HG02623 (cell line): Measurements from ENCODE around the gene COL23A1.
"Not testable (repeated sequence)": the region's sequence is repeated elsewhere in the genome, so short reads cannot be mapped to it uniquely, and the experiment has no call there.

Experiments used
- ATAC-seq: cut with Tn5 transposase; IDR thresholded peaks from one replicate; pipeline ENCODE4 v1.9.1; 2021; ENCODE audit warnings: moderate library complexity; ENCODE audit not compliant: unreplicated experiment

The COL23A1 gene

GRCh38 chr5:178589180-178590140 lies 733 bp downstream of the COL23A1 start:
- ATAC-seq = no peak

DNA sequence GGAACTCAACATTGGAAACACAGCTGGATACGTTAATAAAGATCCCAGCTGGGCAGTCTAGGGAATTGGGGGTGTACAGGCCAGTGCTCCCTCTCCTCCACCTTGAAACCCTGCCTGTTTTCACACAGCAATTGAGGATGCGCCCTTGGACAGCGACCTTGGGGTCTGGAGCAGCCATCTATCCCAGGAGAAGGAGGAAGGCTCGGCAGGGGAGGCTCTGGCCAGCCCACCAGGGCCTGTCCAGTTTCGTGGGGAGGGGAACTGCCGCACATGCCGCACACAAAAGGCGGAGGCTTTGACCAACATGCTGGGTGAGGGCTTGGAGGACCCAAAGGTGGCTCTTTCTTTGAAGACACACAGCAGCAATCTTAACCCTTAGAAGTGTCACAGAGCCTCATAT lies 1.4 kb downstream of the COL23A1 start:
- ATAC-seq = no peak

- no peak for ATAC-seq
Measured at GRCh38 chr5:178587763-178588611, 2.2 kb downstream of the COL23A1 start.

GRCh38 chr5:178586396-178586795 lies 3.8 kb downstream of the COL23A1 start:
- ATAC-seq = no peak

- ATAC-seq = not testable (repeated sequence)
Measured at GRCh38 chr5:178585421-178585820, 4.8 kb downstream of the COL23A1 start.

DNA sequence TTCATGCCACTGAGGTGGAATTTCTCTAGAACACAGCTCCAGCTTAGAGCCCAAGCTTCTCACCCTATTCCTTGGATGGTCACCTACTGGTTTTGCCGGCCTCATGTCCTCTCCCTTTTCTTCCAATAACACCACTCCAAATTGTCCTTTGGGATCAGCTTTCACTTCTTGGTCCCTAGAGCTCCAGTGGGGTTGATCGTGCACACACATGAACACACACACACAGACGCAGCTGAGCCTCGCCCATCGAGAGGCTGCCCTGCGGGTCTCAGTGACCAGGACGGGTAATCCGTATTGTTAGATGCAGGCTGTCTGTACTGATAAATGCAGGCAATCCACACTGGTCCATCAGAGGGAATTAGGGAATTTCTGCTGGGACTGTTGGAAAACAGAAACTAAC lies 6.9 kb downstream of the COL23A1 start:
- no peak for ATAC-seq

DNA sequence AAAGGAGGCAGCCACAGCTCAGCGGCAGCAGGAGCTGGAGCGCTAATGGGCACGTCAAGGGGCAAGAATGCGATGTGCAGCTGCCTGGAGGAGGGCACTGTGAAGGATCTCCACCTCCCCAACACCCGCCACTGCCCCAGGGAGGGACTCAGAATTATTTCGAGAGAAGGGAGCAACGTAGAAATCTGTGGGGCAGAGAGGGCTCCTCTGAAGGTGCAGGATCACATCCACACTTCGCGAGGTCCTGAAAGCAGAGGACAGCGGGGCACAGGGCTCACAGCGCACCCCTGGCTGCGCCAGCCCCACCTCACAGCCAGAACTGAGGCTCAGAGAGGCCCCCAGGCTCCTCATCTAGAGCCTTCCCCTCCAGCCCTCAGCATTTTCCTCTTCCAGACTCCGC lies 7.9 kb downstream of the COL23A1 start:
- no peak for ATAC-seq

DNA sequence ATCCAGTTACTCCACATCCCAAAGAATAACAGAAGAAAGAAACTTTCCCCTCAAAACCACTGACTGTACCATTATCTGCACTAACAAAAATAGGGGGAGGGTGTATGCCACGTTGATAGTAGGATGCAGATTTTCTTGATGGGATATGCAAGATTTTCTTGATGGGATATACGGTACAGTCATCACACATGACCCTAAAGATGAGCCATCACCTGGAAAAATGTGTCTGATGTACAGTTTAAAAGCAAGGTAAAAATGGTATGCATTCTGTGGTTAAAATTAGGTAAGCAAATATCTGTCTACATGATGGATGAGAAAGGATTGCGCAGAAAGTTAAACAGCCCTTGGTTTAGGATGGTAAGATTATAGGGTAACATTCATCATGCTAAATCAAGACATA lies 8.6 kb downstream of the COL23A1 start:
- ATAC-seq = no peak

DNA sequence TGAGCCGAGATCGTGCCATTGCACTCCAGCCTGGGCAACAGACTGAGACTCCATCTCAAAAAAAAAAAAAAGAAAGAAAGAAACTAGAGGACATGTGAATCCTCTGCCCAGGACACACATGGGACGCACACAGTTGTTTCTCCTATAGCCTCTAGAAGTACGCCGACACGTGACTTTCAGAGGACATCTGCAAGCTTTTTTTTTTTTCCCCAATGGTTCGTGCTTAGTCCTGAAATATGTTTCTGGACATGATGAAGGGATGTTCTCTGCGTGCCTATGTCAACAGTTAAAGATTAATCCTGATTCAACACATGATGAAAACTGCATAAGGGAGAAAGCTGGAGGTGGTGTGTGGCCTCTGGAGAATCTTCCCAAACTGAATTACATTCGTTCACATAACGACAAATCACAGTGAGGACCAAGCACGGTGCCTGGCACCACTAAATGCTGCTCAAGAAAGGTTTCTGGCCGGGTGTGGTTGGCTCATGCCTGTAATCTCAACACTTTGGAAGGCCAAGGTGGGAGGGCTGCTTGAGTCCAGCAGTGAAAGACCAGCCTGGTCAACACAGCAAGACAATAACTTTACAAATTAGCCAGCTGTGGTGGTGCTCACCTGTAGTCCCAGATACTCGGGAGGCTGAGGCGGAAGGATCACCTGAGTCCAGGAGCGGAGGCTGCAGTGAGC lies 9.8 kb downstream of the COL23A1 start:
- ATAC-seq = no peak

- no peak for ATAC-seq
Measured at GRCh38 chr5:178577944-178578343, 12.2 kb downstream of the COL23A1 start.

DNA sequence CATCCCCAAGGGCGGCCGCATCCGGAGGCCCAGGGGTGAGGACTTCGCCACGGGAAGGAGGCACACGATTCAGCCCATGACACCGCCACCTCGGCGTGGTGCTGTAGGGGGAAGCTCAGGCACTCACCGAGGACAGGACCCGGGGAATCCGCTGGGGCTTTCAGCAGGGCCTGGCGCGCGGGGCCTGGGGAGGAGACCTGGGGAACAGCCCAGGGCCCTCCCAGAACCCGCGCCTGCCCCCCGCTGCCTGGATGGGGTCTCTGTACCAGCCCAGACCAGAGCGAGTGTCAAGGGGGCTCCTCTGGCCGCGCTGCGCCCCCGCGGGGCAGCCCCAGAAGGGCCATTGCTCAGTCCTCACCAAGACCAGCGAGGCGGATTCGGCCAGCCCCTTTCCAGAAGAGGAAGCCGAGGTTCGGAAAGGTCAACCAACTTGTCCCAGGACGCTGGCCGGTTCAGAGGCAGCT lies 12.8 kb downstream of the COL23A1 start:
- ATAC-seq = no peak

DNA sequence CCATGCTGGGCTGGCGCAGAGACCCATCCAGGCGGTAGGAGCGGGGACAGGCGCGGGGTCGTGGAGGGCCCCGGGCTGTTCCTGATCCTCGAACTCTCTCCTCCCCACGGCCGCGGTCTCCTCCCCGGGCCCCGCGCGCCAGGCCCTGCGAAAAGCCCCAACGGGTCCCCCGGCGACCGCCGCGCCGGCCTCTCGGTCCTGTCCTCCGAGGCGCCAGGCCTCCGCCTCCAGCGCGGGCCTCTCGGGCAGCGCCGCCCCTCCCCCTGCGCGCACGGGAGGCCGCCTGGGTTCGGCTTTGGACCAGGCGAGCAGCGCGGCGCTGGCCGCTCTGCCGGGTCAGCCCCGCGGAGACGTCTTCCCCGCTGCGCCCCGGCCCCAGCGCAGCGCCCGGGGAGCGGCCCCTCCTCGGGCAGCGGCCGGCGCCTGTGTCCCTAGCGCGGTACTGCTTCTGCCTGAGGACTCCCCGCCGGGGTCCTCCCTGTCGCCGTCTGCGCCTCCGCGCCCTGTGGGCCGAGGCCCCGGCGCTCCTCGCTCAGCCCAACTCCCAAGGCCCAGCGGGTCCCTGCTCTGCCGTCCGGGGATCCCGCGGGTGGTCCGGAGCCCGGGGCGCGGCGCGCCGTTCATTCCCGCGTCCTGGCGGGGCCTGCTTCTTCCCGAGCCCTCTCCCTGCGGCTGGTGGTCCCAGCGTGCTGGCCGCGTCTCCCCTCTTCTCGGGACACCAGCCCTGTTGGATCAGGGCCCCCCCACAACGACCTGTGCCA lies 13.4 kb downstream of the COL23A1 start:
- no peak for ATAC-seq

- no peak for ATAC-seq
Measured at GRCh38 chr5:178573216-178573615, 17.0 kb downstream of the COL23A1 start.

- ATAC-seq = no peak
Measured at GRCh38 chr5:178572617-178573016, 17.6 kb downstream of the COL23A1 start.

GRCh38 chr5:178569485-178569884 lies 20.7 kb downstream of the COL23A1 start:
- no peak for ATAC-seq

DNA sequence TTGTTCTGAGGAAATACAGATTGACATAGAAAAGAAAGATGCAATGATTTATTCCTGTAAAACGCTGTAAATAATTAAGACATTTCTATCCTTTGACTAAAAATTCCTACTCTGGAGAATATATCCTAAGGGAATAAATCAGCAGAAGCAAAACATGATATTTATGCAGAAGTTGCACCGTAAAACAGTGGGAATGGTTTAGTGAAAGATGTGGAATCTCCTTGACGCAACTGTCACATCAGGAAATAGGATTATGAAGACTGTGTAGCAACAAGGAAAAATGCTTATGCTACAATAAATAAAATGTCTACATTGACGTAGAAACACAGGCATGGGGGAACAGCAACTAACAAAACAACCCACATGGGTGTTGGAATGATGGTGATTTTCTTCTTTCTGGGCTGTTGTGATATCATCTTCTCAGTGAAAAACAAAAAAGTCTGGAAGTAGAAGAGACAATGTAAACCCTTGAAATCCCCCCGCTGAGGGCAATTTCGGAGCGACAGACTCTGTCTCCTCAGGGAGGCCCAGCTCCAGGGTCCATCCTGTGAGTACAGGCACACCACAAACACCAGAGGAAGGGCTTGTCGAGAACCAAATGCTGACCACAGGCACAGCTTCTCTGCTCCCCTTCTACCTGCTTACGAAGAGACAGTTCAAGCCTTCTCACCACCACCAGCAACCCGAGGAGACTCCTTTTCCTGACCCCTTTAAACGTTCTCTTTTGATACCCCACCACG lies 25.2 kb downstream of the COL23A1 start:
- no peak for ATAC-seq

DNA sequence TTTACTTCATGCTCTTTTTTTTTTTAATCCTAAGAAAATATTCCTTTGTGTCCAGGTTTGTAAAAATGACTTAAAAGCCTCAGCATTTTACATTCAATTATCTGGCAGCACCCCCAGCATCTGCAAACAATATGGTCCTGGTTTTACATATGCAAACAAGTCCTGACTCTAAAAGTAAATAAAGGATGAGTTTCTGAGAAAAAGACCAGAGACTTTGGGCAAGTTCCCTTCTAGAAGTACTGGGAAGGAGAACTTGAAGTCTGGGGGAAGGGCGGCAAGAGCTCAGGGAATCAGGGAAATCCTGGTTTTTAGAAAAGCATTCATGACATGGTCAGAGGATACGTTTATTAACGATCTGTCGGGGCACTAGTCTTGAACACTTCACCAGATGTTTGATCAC lies 25.8 kb downstream of the COL23A1 start:
- ATAC-seq = no peak

DNA sequence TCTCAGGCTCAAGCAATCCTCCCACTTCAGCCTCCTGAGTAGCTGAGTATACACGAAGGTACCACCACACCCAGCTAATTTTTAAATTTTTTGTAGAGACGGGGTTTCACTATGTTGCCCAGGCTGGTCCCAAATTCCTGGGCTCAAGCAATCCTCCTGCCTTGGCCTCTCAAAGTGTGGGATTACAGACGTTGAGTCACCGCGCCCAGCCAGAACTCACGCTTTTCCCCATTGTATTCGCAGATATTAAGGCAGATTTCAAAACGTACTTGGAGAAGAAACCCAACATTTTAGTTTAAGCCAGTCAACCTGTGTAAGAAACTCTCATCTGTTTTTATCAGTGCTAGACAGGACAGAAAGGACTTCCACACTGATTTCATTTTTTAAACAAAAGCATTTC lies 26.6 kb downstream of the COL23A1 start:
- ATAC-seq = no peak

- no peak for ATAC-seq
Measured at GRCh38 chr5:178561746-178562264, 28.4 kb downstream of the COL23A1 start.
